H1 (cell line): Measurements from ENCODE around the gene INO80C.
"Not testable (repeated sequence)": the region's sequence is repeated elsewhere in the genome, so short reads cannot be mapped to it uniquely, and the experiment has no call there.

Source experiments
- CEBPB ChIP-seq: IDR thresholded peaks from 2 replicates; pipeline ENCODE4 v1.6.1; 2012; ENCODE audit warnings: low read depth, low read length
- CTCF ChIP-seq, 3 experiments: IDR thresholded peaks; 1 replicate in 2 of 3; 2 replicates in 1 of 3; pipeline versions ENCODE4 v1.5.1 to v1.6.1; 2011; ENCODE audit warnings: low read length in 3 of 3, mild to moderate bottlenecking in 3 of 3, inconsistent platforms in 2 of 3, low read depth in 1 of 3, moderate library complexity in 1 of 3; ENCODE audit not compliant: insufficient read depth in 1 of 3; ENCODE audit errors: control extremely low read depth in 1 of 3
- EGR1 ChIP-seq: IDR thresholded peaks from 2 replicates; pipeline ENCODE4 v1.6.1; 2011; ENCODE audit warnings: low read depth, low read length, borderline replicate concordance
- EZH2 ChIP-seq: fragments of 200-600 bp; sonication (generic); IDR thresholded peaks from 2 replicates; pipeline ENCODE4 v1.7.1; 2012; ENCODE audit warnings: low read depth, mild to moderate bottlenecking, moderate library complexity, low read length, inconsistent platforms; ENCODE audit not compliant: severe bottlenecking
- POLR2A ChIP-seq, 2 experiments: IDR thresholded peaks; 1 replicate in 1 of 2; 2 replicates in 1 of 2; pipeline ENCODE4 v1.6.1; 2011; ENCODE audit warnings: low read depth in 2 of 2, low read length in 2 of 2, mild to moderate bottlenecking in 2 of 2; ENCODE audit errors: control extremely low read depth in 1 of 2
- YY1 ChIP-seq: IDR thresholded peaks from 2 replicates; pipeline ENCODE4 v1.6.1; 2011; ENCODE audit warnings: low read depth, mild to moderate bottlenecking, low read length

GRCh38 chr18:35487525-35487924 lies 10.2 kb downstream of the INO80C start:
- not testable (repeated sequence) for TF ChIP-seq CTCF (IDR thresholded peaks at IDR 0.05; ENCODE audit: control extremely low read depth in 1 of 3, insufficient read depth in 1 of 3, low read depth in 1 of 3, low read length in 3 of 3); EZH2; CEBPB; POLR2A (IDR thresholded peaks at IDR 0.05; ENCODE audit: control extremely low read depth in 1 of 2, low read depth in 2 of 2, low read length in 2 of 2); YY1; EGR1
